ENCODE results near the gene RNFT2. TPM values are rescaled to one million over a fixed set of nuclear protein-coding genes. Genes with fewer than 3 reads are reported as not detected.

The RNFT2 gene
- total RNA-seq, 1 experiment from 2014 or later: 27.7 TPM

DNA sequence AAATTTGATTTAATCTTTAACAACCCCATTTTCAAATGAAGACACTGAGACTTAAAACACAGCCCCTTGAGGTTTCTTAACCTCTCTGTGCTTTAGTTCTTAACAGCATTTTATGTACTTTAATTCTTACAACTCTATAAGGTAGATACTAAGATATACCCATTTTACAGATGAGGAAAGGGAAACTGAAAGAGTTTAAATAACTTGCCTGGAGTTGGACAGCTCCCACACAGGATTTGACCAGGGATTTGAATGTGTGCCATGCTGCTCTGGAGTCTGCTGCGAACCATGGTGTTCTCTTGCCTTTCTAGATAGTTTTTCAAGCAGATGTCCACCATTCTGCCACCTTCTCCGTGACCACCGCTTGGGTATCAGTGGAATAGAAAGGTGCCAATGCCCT is 28.2 kb downstream of the RNFT2 start:
- POLR2A ChIA-PET: no interaction called here
- Mint-ChIP-seq H3K9me3 (no peaks in the 10 kb centered on the region), H3K27me3 (ENCODE audit: low read depth) (no peaks in the 10 kb centered on the region), H3K27ac (no peak overlapping the region), H3K4me1 (no peaks in the 10 kb centered on the region), H3K36me3 (peaks cover 23% of the 10 kb centered on the region), H3K4me3 (no peak overlapping the region)
- CTCF ChIA-PET: interaction anchor here (1.5 kb wide), 1 partner anchor 78 kb away, joined by 3 read pairs; no protein-coding TSS in a partner anchor
- ATAC-seq (no peak), DNase-seq (ENCODE audit: low spot score) (no peak)
- TF ChIP-seq, protein P1, sequence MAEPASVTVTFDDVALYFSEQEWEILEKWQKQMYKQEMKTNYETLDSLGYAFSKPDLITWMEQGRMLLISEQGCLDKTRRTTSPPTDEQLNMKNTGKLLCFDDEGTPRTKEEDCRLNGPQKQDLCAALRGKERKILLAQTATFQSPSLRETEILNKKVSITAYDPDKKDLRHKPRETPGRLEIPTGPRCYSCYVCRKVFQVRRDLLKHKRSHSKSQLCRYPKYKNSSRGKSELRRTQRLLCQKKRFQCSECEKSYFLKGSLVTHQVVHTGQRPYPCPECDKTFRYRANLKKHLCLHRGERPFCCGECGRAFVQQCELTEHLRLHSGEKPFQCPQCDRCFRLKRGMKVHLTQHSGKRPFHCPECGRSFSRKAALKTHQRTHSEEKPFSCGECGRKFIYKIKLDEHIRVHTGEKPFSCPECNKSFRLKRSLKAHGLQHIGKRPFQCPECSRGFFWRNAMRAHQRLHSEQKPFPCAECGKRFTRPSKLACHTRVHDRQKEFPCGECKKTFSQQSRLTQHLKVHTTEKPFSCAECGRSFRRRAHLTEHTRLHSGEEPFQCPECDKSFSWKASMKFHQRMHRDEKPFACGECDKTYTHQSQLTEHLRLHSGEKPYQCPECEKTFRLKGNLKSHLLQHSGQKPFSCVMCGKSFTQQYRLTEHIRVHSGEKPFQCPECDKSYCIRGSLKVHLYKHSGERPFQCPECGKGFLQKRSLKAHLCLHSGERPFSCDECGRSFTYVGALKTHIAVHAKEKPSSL (CRISPR knock-in tag; conservative IDR thresholded peaks at IDR 0.05): no peak
- TF ChIP-seq CREM (CRISPR knock-in tag; IDR thresholded peaks at IDR 0.05) (no peak), TCF7 (CRISPR knock-in tag; IDR thresholded peaks at IDR 0.05; ENCODE audit: low read depth) (no peak)

DNA sequence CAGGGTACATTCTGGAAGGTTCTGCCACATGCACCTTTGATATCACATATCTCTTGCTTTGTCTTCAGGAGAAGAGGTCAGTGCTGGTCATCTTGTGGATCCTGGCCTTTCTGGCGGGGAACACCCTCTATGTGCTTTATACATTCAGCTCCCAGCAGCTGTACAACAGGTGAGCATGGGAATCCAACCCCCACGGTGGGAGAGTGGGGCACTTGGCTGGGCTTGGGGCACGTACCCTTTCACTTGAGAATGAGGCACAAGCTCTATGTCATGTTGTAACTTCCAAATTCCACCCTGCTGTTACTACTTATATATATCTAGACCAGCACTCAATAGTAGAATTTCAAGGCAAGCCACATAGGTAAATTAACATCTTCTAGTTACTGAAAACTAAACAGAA is 28.6 kb downstream of the RNFT2 start:
- no peaks in the 10 kb centered on the region for H3K9me3 Mint-ChIP-seq
- CTCF ChIA-PET: no interaction called here
- H3K4me1 Mint-ChIP-seq: no peaks in the 10 kb centered on the region
- H3K4me3 Mint-ChIP-seq: no peak overlapping the region
- H3K27ac Mint-ChIP-seq: no peak overlapping the region
- no peaks in the 10 kb centered on the region for H3K27me3 Mint-ChIP-seq (ENCODE audit: low read depth)
- DNase-seq (ENCODE audit: low spot score) (no peak), ATAC-seq (no peak)
- H3K36me3 Mint-ChIP-seq: peaks cover 26% of the 10 kb centered on the region
- TF ChIP-seq NFATC4 (CRISPR knock-in tag; IDR thresholded peaks at IDR 0.05) (no peak), HMGA2 (CRISPR knock-in tag; IDR thresholded peaks at IDR 0.05) (no peak), ZNF671 (CRISPR knock-in tag; IDR thresholded peaks at IDR 0.05) (no peak), FOXP1 (CRISPR knock-in tag; IDR thresholded peaks at IDR 0.05; ENCODE audit: borderline replicate concordance) (no peak), ZNF138 (CRISPR knock-in tag; conservative IDR thresholded peaks at IDR 0.05) (no peak)
- TF ChIP-seq, protein P2, sequence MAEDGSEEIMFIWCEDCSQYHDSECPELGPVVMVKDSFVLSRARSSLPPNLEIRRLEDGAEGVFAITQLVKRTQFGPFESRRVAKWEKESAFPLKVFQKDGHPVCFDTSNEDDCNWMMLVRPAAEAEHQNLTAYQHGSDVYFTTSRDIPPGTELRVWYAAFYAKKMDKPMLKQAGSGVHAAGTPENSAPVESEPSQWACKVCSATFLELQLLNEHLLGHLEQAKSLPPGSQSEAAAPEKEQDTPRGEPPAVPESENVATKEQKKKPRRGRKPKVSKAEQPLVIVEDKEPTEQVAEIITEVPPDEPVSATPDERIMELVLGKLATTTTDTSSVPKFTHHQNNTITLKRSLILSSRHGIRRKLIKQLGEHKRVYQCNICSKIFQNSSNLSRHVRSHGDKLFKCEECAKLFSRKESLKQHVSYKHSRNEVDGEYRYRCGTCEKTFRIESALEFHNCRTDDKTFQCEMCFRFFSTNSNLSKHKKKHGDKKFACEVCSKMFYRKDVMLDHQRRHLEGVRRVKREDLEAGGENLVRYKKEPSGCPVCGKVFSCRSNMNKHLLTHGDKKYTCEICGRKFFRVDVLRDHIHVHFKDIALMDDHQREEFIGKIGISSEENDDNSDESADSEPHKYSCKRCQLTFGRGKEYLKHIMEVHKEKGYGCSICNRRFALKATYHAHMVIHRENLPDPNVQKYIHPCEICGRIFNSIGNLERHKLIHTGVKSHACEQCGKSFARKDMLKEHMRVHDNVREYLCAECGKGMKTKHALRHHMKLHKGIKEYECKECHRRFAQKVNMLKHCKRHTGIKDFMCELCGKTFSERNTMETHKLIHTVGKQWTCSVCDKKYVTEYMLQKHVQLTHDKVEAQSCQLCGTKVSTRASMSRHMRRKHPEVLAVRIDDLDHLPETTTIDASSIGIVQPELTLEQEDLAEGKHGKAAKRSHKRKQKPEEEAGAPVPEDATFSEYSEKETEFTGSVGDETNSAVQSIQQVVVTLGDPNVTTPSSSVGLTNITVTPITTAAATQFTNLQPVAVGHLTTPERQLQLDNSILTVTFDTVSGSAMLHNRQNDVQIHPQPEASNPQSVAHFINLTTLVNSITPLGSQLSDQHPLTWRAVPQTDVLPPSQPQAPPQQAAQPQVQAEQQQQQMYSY (CRISPR knock-in tag; IDR thresholded peaks at IDR 0.05): no peak
- POLR2A ChIA-PET: no interaction called here

DNA sequence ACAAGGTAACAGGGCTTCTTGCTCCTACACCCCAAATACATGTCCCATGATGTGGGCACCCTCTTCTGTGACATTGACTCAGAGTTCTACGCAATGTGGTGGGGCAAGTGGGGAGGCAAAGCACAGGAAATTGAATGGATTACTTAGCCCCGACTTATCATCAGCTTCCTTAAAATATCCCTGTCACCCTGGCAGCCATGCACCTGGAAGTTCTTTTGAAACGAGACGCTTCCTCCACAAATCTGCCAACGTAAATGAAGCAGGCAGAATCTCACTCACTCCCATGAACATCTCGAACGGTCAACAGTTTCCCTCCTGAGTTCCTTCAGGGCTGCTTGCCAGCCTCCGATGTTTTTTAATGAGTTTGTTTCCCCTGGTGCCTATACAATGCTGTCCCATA is 33.5 kb downstream of the RNFT2 start:
- H3K27me3 Mint-ChIP-seq (ENCODE audit: low read depth): no peaks in the 10 kb centered on the region
- POLR2A ChIA-PET: interaction anchor here (0.7 kb wide), 1 partner anchor 11 kb away, joined by 12 read pairs; no protein-coding TSS in a partner anchor
- peaks cover 25% of the 10 kb centered on the region for H3K36me3 Mint-ChIP-seq
- H3K4me1 Mint-ChIP-seq: no peaks in the 10 kb centered on the region
- CTCF ChIA-PET: interaction anchor here (1.3 to 1.5 kb wide), 2 partner anchors 11 to 91 kb away, joined by 4 to 6 read pairs; no protein-coding TSS in a partner anchor
- no peak overlapping the region for H3K27ac Mint-ChIP-seq
- DNase-seq (ENCODE audit: low spot score) (no peak), ATAC-seq (no peak)
- H3K9me3 Mint-ChIP-seq: no peaks in the 10 kb centered on the region
- no peak overlapping the region for H3K4me3 Mint-ChIP-seq
- TF ChIP-seq FOXJ3 (CRISPR knock-in tag; IDR thresholded peaks at IDR 0.05; ENCODE audit: borderline replicate concordance) (no peak), FOXP1 (CRISPR knock-in tag; IDR thresholded peaks at IDR 0.05; ENCODE audit: borderline replicate concordance) (no peak), KAT7 (CRISPR knock-in tag; IDR thresholded peaks at IDR 0.05; ENCODE audit: borderline replicate concordance) (no peak), CREB1 (CRISPR knock-in tag; IDR thresholded peaks at IDR 0.05) (no peak), ZNF423 (CRISPR knock-in tag; IDR thresholded peaks at IDR 0.05) (no peak), ELF4 (CRISPR knock-in tag; IDR thresholded peaks at IDR 0.05; ENCODE audit: low read depth) (no peak), ZNF219 (CRISPR knock-in tag; IDR thresholded peaks at IDR 0.05; ENCODE audit: borderline replicate concordance) (no peak), FOXK1 (CRISPR knock-in tag; IDR thresholded peaks at IDR 0.05) (no peak)
- TF ChIP-seq, protein P3, sequence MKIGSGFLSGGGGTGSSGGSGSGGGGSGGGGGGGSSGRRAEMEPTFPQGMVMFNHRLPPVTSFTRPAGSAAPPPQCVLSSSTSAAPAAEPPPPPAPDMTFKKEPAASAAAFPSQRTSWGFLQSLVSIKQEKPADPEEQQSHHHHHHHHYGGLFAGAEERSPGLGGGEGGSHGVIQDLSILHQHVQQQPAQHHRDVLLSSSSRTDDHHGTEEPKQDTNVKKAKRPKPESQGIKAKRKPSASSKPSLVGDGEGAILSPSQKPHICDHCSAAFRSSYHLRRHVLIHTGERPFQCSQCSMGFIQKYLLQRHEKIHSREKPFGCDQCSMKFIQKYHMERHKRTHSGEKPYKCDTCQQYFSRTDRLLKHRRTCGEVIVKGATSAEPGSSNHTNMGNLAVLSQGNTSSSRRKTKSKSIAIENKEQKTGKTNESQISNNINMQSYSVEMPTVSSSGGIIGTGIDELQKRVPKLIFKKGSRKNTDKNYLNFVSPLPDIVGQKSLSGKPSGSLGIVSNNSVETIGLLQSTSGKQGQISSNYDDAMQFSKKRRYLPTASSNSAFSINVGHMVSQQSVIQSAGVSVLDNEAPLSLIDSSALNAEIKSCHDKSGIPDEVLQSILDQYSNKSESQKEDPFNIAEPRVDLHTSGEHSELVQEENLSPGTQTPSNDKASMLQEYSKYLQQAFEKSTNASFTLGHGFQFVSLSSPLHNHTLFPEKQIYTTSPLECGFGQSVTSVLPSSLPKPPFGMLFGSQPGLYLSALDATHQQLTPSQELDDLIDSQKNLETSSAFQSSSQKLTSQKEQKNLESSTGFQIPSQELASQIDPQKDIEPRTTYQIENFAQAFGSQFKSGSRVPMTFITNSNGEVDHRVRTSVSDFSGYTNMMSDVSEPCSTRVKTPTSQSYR (CRISPR knock-in tag; IDR thresholded peaks at IDR 0.05): no peak
- TF ChIP-seq, protein P4, sequence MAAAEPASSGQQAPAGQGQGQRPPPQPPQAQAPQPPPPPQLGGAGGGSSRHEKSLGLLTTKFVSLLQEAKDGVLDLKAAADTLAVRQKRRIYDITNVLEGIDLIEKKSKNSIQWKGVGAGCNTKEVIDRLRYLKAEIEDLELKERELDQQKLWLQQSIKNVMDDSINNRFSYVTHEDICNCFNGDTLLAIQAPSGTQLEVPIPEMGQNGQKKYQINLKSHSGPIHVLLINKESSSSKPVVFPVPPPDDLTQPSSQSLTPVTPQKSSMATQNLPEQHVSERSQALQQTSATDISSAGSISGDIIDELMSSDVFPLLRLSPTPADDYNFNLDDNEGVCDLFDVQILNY (CRISPR knock-in tag; IDR thresholded peaks at IDR 0.05): no peak
- TF ChIP-seq, protein P1 (CRISPR knock-in tag; conservative IDR thresholded peaks at IDR 0.05): no peak
